GM19468 (cell line): ENCODE results near the gene EYA2.
"Not testable (repeated sequence)": the region's sequence is repeated elsewhere in the genome, so short reads cannot be mapped to it uniquely, and the experiment has no call there.

ENCODE experiments used
- ATAC-seq: cut with Tn5 transposase; IDR thresholded peaks from one replicate; pipeline ENCODE4 v1.9.1; 2021; ENCODE audit warnings: mild to moderate bottlenecking, moderate library complexity, moderate number of reproducible peaks; ENCODE audit not compliant: unreplicated experiment; ENCODE audit errors: extremely low read depth

Gene EYA2

GRCh38 chr20:46928580-46929132 lies 34.0 kb downstream of the EYA2 start:
- ATAC-seq, result no peak

GRCh38 chr20:46929902-46930301 lies 35.3 kb downstream of the EYA2 start:
- no peak for ATAC-seq

GRCh38 chr20:46930640-46931339 lies 36.1 kb downstream of the EYA2 start:
- no peak for ATAC-seq

GRCh38 chr20:46931699-46932098 lies 37.1 kb downstream of the EYA2 start:
- ATAC-seq, result no peak

GRCh38 chr20:46932439-46932838 lies 37.8 kb downstream of the EYA2 start:
- ATAC-seq, result not testable (repeated sequence)

GRCh38 chr20:46933150-46933549 lies 38.5 kb downstream of the EYA2 start:
- no peak for ATAC-seq

GRCh38 chr20:46934746-46935287 lies 40.2 kb downstream of the EYA2 start:
- ATAC-seq, result no peak

GRCh38 chr20:46935394-46936017 lies 40.9 kb downstream of the EYA2 start:
- ATAC-seq, result no peak

GRCh38 chr20:46936415-46937156 lies 41.9 kb downstream of the EYA2 start:
- ATAC-seq, result no peak

- ATAC-seq, result no peak
Measured at GRCh38 chr20:46937157-46937523, 42.5 kb downstream of the EYA2 start.

GRCh38 chr20:46937533-46938226 lies 43.0 kb downstream of the EYA2 start:
- no peak for ATAC-seq

GRCh38 chr20:46938434-46938833 lies 43.8 kb downstream of the EYA2 start:
- ATAC-seq, result no peak

- ATAC-seq, result no peak
Measured at GRCh38 chr20:46939031-46939965, 44.7 kb downstream of the EYA2 start.

GRCh38 chr20:46940616-46941015 lies 46.0 kb downstream of the EYA2 start:
- no peak for ATAC-seq

- no peak for ATAC-seq
Measured at GRCh38 chr20:46941404-46941803, 46.8 kb downstream of the EYA2 start.

GRCh38 chr20:46943861-46944591 lies 49.4 kb downstream of the EYA2 start:
- ATAC-seq, result no peak

GRCh38 chr20:46945465-46945864 lies 50.8 kb downstream of the EYA2 start:
- no peak for ATAC-seq

- ATAC-seq, result no peak
Measured at GRCh38 chr20:46946181-46946624, 51.6 kb downstream of the EYA2 start.
